Inferior parietal cortex (tissue), 1 donor: ENCODE results near the gene ENOX1.

Source experiments
- DNase-seq: peaks from one replicate; pipeline ENCODE4 v3.0.0-alpha.2; 2016; ENCODE audit errors: extremely low spot score

The ENOX1 gene

GRCh38 chr13:43786766-43787517 is at the start of gene ENOX1:
Gene ENOX1, minus strand, starts transcription at chr13:43786972.
- DNase-seq, result peak; percentile 83

GRCh38 chr13:43835701-43836100 is 48.9 kb upstream of the ENOX1 start:
- no peak for DNase-seq

GRCh38 chr13:43831088-43831487 is 44.3 kb upstream of the ENOX1 start:
- no peak for DNase-seq

GRCh38 chr13:43830497-43830881 is 43.7 kb upstream of the ENOX1 start:
- DNase-seq, result no peak

- DNase-seq, result peak; percentile 72
Measured at GRCh38 chr13:43824656-43825055, 37.9 kb upstream of the ENOX1 start.

GRCh38 chr13:43822969-43823368 is 36.2 kb upstream of the ENOX1 start:
- DNase-seq, result no peak

- DNase-seq, result peak; percentile 53
Measured at GRCh38 chr13:43816401-43816889, 29.7 kb upstream of the ENOX1 start.

- no peak for DNase-seq
Measured at GRCh38 chr13:43815204-43815603, 28.4 kb upstream of the ENOX1 start.

GRCh38 chr13:43808676-43809075 is 21.9 kb upstream of the ENOX1 start:
- no peak for DNase-seq

GRCh38 chr13:43805681-43806128 is 18.9 kb upstream of the ENOX1 start:
- DNase-seq, result no peak

- peak; percentile 68 for DNase-seq
Measured at GRCh38 chr13:43805071-43805468, 18.3 kb upstream of the ENOX1 start.

- DNase-seq, result peak; percentile 96
Measured at GRCh38 chr13:43804461-43805070, 17.8 kb upstream of the ENOX1 start.

GRCh38 chr13:43802511-43802910 is 15.7 kb upstream of the ENOX1 start:
- no peak for DNase-seq

- DNase-seq, result no peak
Measured at GRCh38 chr13:43800828-43801227, 14.1 kb upstream of the ENOX1 start.

GRCh38 chr13:43799191-43799590 is 12.4 kb upstream of the ENOX1 start:
- no peak for DNase-seq

- DNase-seq, result no peak
Measured at GRCh38 chr13:43797869-43798268, 11.1 kb upstream of the ENOX1 start.

- no peak for DNase-seq
Measured at GRCh38 chr13:43797159-43797558, 10.4 kb upstream of the ENOX1 start.

GRCh38 chr13:43794416-43794815 is 7.6 kb upstream of the ENOX1 start:
- no peak for DNase-seq

- DNase-seq, result no peak
Measured at GRCh38 chr13:43792076-43792881, 5.5 kb upstream of the ENOX1 start.

- peak; percentile 53 for DNase-seq
Measured at GRCh38 chr13:43787997-43788396, 1.2 kb upstream of the ENOX1 start.

- no peak for DNase-seq
Measured at GRCh38 chr13:43787518-43787891, 733 bp upstream of the ENOX1 start.

GRCh38 chr13:43786472-43786765 is 353 bp downstream of the ENOX1 start:
- no peak for DNase-seq
